Smooth muscle cell of the pulmonary artery (primary cell): ENCODE results near the gene CACFD1. TPM values are rescaled to one million over a fixed set of nuclear protein-coding genes. Genes with fewer than 3 reads are reported as not detected.

Experiments
- total RNA-seq: library from RNA; depleted of rRNA; stranded (reverse); fragments of >200 nt; gene quantifications from 2 replicates; pipeline ENCODE4 v1.2.3, GENCODE V29; 2014

Gene CACFD1
- 10.9 and 13.7 TPM in 2 replicates for total RNA-seq

DNA sequence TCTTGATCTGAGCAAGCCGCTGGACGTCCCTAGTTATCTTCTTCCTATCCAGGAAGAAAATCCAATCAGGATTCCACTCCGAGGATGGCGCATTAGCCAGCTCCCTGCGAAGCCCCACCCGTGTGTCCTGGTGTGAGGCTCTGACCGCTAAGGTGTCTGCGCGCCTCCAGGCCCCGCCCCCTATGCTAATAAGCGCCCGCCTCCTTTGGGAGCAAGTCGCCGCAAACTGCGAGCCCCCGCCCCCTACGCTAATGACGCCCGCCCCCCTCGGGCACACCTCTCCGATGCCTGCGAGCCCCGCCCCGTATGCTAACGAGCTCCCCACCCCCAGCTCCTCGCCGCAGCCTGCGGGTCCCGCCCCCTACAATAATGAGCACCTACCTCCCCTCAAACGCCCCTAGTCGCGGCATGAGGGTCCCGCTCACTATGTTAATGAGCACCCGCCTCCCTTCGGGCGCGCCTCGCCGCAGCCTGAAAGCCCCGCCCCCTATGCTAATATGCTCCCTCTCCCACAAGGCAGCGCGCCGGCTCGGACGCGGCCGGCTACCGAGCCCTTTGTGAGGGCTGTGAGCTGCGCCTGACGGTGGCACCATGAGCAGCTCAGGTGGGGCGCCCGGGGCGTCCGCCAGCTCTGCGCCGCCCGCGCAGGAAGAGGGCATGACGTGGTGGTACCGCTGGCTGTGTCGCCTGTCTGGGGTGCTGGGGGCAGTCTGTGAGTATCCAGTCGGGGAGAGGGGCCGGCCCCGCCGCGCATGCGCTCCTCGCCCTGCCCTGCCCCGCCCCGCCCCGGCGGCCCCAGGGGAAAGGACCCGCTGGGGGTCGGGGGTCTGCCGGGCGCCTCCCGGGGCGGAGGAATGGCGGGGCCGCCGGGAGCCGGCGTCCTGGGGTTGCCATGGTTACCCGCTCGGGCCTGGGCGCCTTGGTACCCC is at the start of gene CACFD1:
TSS of gene CACFD1 (plus strand) at position 503 of the 929 bp plus-strand sequence. CDS start at position 592, 89 bp downstream.

DNA sequence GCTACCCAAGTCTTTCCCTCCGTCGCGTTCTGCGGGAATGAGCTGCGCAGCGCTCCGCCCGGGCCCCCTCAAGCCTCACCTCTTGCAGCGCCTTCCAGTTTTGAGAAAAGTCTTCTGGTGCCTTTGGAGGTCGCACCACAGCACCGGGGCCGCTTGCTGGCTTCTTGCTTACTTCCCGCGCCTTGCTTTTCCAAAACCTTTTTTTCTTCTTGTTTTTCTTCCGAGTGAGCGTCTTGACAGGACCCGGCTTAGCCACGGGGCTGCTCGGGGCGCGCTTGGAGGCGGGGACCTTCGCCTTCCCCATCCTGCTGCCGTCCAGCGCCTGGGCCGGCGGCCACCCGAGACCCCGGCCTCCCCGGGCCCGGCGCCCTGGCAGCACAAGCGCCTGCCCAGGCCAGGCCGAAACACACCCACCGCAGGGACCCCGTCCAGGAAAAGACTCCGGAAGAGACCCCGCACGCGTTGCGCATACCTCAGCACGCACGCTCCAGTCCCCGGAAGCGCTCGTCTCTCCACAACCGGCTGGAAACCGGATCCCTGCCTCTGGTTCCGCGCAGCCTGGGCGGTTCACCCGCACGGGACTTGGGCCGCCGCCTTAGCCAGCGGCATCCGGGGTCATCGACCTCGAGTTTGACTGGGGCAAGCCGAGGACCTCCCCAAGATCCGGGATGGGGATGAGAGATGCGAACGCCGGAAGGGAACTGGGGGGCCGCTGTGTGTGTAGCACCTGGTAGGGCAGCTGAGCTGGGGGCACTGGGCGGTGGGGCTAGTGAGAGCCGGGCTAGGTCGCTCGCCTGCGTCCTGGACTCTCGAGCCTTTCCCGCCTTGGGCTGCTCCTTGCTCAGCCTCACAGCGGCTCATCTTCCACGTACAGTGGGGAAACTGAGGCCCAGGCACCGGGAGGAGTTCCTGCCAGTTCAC is 42.0 kb upstream of the CACFD1 start, which contains the start of gene REXO4:
TSS of gene REXO4 (minus strand) at position 470 of the 921 bp plus-strand sequence. CDS start at position 304, 166 bp downstream.

DNA sequence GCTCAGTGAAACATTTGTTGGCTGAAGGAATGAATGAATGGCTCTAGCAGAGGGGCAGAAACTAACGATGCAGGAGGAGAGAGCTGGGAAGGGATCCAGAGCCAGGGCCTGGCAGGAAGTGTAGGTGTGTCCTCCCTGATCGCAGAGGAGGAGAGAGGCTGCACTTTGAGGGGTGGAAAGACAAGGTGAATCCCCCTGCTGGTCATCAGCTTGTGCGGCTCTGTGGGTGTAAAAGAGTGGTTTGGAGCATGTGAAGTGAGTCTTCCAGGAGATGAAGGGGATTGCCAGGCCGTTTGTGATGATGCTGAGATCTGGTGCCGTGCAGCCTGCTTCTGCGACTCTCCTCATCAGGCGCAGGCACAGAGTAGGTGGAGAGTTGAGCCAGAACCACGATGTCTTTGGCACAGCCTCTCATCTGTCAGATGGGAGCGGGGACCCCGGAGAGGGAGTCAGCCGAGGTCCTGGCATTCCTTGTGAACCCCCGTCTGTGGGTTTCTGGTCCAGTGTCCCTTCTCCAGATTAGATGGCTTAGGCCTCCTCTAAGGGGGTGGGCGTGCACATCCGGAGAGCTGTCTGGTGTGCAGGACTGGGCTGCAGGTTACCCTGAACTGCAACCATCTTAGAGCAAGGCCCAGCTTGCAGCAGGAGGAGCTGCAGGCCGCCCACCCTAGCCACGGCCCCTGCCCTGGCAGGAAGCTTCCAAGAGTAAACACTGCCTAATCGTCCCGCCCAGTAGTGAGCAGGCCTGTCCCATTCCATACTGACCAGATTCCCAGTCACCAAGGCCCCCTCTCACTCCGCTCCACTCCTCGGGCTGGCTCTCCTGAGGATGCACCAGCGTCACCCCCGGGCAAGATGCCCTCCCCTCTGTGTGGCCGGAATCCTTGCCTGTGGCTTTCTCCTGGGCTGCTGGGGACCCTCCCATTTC is 37.9 kb upstream of the CACFD1 start, which contains the start of gene ADAMTS13:
TSS of gene ADAMTS13 (plus strand) at position 753 of the 928 bp plus-strand sequence. CDS start at position 830, 77 bp downstream.

DNA sequence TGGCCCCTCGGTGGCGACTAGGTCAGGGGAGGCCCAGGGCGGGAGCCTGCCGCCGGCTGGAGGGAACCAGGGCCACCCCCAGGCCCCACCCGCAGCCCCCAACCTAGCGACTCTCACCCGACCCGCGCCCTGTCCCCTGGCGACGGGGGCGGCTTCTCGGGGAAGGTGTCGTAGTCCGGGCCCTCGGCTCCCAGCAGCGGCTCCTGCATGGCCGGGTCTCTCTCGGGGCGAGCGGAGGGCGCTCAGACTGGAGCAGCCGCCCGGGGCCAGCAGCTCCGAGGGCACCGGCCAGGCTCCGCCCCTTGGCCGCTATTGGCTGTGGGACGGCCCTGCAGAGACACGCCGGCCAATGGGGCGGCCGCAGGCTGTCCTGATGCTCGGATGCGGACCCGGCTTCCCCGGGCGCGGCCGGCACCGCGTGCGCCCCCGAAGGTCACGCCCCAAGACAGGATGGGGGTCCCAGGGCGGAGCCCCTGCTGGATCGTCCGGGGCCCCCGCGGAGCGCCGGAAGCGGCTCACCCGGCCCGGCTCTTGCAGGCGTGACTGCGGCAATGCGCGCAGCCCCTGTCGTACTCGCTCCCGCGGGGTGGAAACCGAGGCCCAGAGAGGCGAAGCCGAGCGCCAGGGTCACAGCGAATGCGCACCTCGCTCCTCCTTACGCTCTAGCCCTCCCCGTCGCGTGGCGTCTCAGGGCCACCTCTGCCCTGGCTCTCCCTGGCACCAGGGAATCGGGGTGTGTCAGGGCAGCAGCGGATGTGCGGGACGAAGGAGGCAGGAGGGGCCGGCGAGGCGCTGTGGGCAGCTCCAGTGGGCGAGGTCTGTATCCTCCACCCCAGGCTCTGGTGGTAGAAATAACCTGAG is 19.3 kb downstream of the CACFD1 start, which contains the start of gene SLC2A6:
TSS of gene SLC2A6 (minus strand) at position 249 of the 861 bp plus-strand sequence. CDS start at position 209, 40 bp downstream.

Other genes starting within 250 kb of the CACFD1 start
- not detected in 2 replicates for gene ABO, start 184.8 kb upstream of the CACFD1 start, total RNA-seq
- gene SURF6, start 123.8 kb upstream of the CACFD1 start, total RNA-seq, result 9.2 and 12.0 TPM in 2 replicates
- gene MED22, start 111.8 kb upstream of the CACFD1 start, total RNA-seq, result 18.7 and 25.5 TPM in 2 replicates
- 1,310 and 1,378 TPM in 2 replicates for gene RPL7A, start 111.8 kb upstream of the CACFD1 start, total RNA-seq
- gene SURF1, start 103.5 kb upstream of the CACFD1 start, total RNA-seq, result 21.1 and 21.4 TPM in 2 replicates
- 9.6 and 11.1 TPM in 2 replicates for gene SURF2, start 103.4 kb upstream of the CACFD1 start, total RNA-seq
- gene SURF4, start 83.9 kb upstream of the CACFD1 start, total RNA-seq, result 465 and 567 TPM in 2 replicates
- 0.20 and 0.33 TPM in 2 replicates for gene STKLD1, start 83.6 kb upstream of the CACFD1 start, total RNA-seq
- 14.6 and 17.3 TPM in 2 replicates for gene REXO4, start 42.0 kb upstream of the CACFD1 start, total RNA-seq
- gene ADAMTS13, start 37.6 kb upstream of the CACFD1 start, total RNA-seq, result 4.1 and 6.1 TPM in 2 replicates
- gene SLC2A6, start 19.1 kb downstream of the CACFD1 start, total RNA-seq, result 12.5 and 19.7 TPM in 2 replicates
- gene MYMK, start 65.0 kb downstream of the CACFD1 start, total RNA-seq, result not detected in 2 replicates
- gene ADAMTSL2, start 74.7 kb downstream of the CACFD1 start, total RNA-seq, result 2.0 and 10.6 TPM in 2 replicates
- 0.20 and 0.39 TPM in 2 replicates for gene FAM163B, start 149.4 kb downstream of the CACFD1 start, total RNA-seq
- not detected in 2 replicates for gene DBH, start 176.4 kb downstream of the CACFD1 start, total RNA-seq